Panc1 (cell line): ENCODE measurements around the gene MEGF8. TPM values are rescaled to one million over a fixed set of nuclear protein-coding genes. Genes with fewer than 3 reads are reported as not detected.

Experiments
- ATAC-seq: fragments of 200-7000 bp; cut with Tn5 transposase; 2 replicates; pipeline ENCODE4 v1.9.1; 2020; ENCODE audit warnings: mild to moderate bottlenecking, moderate library complexity
- BruUV-seq: library from RNA; stranded (reverse); fragments of 400-500 nt; replicated peaks from 2 replicates; lab custom pipeline; 2021; lab: Mats Ljungman, UMichigan
- CTCF ChIA-PET: fragments of 300-600 bp; sonication (Branson Sonifier 250); formaldehyde crosslinking; loops from one replicate; lab custom pipeline; 2022; ENCODE audit warnings: antibody characterized with exemption; lab: Charles Lee
- POLR2A ChIA-PET: fragments of 300-600 bp; sonication (Branson Sonifier 250); formaldehyde crosslinking; loops from one replicate; lab custom pipeline; 2022; ENCODE audit warnings: antibody characterized with exemption; lab: Charles Lee
- DNase-seq: peaks from one replicate; pipeline ENCODE4 v3.0.0-alpha.2; 2010; ENCODE audit warnings: low read depth, low spot score
- H3K27ac ChIP-seq: 2 replicates; pipeline ENCODE4 v1.5.1; 2011; ENCODE audit warnings: mild to moderate bottlenecking, low read length, inconsistent platforms
- H3K27me3 ChIP-seq: fragments of 200-500 bp; sonication (Bioruptor generic); 2 replicates; pipeline ENCODE4 v1.6.0; 2014; ENCODE audit warnings: low read length, inconsistent platforms; ENCODE audit not compliant: control insufficient read depth, insufficient read depth
- H3K36me3 ChIP-seq: fragments of 200-500 bp; sonication (Bioruptor generic); 2 replicates; pipeline ENCODE4 v1.5.1; 2014; ENCODE audit warnings: inconsistent platforms, mild to moderate bottlenecking, low read length, moderate library complexity; ENCODE audit not compliant: control insufficient read depth, insufficient read depth
- H3K4me1 ChIP-seq: 2 replicates; pipeline ENCODE4 v1.5.1; 2011; ENCODE audit warnings: inconsistent platforms, mild to moderate bottlenecking, low read length, moderate library complexity; ENCODE audit not compliant: control insufficient read depth, insufficient read depth
- H3K4me3 ChIP-seq, 2 experiments: 2 replicates each; pipeline ENCODE4 v1.5.1; 2011 to 2012; ENCODE audit warnings: low read depth in 2 of 2, low read length in 2 of 2, mild to moderate bottlenecking in 2 of 2, inconsistent platforms in 1 of 2, moderate library complexity in 1 of 2
- H3K9me3 ChIP-seq: fragments of 200-500 bp; sonication (Bioruptor generic); 2 replicates; pipeline ENCODE4 v1.5.1; 2014; ENCODE audit warnings: low read depth, mild to moderate bottlenecking, inconsistent platforms, low read length, moderate library complexity; ENCODE audit not compliant: control insufficient read depth, insufficient read depth
- POLR2AphosphoS5 ChIP-seq: IDR thresholded peaks from 2 replicates; pipeline ENCODE4 v1.6.1; 2012; ENCODE audit warnings: mild to moderate bottlenecking, low read depth, low read length, moderate library complexity
- SIN3A ChIP-seq: IDR thresholded peaks from 2 replicates; pipeline ENCODE4 v1.6.1; 2012; ENCODE audit warnings: low read depth, mild to moderate bottlenecking, low read length, moderate library complexity, borderline replicate concordance; ENCODE audit not compliant: insufficient read depth
- TCF7L2 ChIP-seq: IDR thresholded peaks from 2 replicates; pipeline ENCODE4 v1.6.1; 2011; ENCODE audit warnings: mild to moderate bottlenecking, low read depth, low read length, inconsistent platforms
- in situ Hi-C: cut with HindIII; loops from 2 replicates; pipeline ENCODE4 v1.10.0; 2016; ENCODE audit warnings: low sequenced_read_pairs, low pct_unique_long_range_greater_than_20kb
- intact Hi-C: fragments of 100-400 bp; cut with micrococcal nuclease; formaldehyde crosslinking; loops from one replicate; pipeline ENCODE4 v1.10.0; 2022; ENCODE audit not compliant: unreplicated experiment
- total RNA-seq: library from RNA; stranded (reverse); gene quantifications from one replicate; pipeline ENCODE4 v1.2.1, GENCODE V29; 2021; ENCODE audit not compliant: unreplicated experiment
- TF ChIP-seq, protein P1 (sequence below), 2 experiments: IDR thresholded peaks; 2 replicates each; pipeline ENCODE4 v1.6.1; 2011 to 2012; ENCODE audit warnings: low read depth in 2 of 2, control low read depth in 1 of 2, low read length in 1 of 2, mild to moderate bottlenecking in 1 of 2, moderate library complexity in 1 of 2; ENCODE audit not compliant: insufficient read depth in 1 of 2
- TF ChIP-seq, protein P2 (sequence below): fragments of 450-650 bp; IDR thresholded peaks from 2 replicates; pipeline ENCODE4 v1.5.1; 2017; ENCODE audit warnings: mild to moderate bottlenecking

Gene MEGF8
- total RNA-seq, 1 experiment from 2014 or later: 14.2 TPM

DNA sequence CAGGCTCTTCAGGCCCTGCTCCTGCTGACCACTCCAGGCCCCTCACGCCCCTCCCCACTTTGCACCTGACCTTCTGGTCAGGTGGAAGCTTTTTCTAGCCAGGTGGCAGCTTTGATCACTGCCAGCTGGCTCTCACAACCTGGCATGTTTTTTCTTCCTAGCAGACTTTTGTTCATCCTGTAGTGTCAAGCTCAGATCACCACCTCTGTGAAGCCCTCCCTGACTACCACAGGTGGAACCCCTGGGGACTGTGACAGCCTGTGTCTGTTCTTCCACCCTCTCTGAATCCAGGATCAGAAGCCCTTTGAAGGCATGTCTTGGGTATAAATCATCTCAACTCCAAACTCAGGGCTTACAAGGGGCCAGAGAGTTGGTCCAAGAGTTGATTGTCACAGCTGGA, 75.0 kb downstream of the MEGF8 start:
- H3K27ac ChIP-seq: no peak overlapping the region
- H3K9me3 ChIP-seq: no peaks in the 10 kb centered on the region
- intact Hi-C loops: no loop called here
- no peak for DNase-seq
- BruUV-seq: no TSS peak
- no peaks in the 10 kb centered on the region for H3K27me3 ChIP-seq
- H3K4me3 ChIP-seq: no peak overlapping the region
- POLR2A ChIA-PET: interaction anchor here (0.5 kb wide), 1 partner anchor 265 kb away, joined by 3 read pairs; no protein-coding TSS in a partner anchor
- H3K4me1 ChIP-seq: peaks cover 9% of the 10 kb centered on the region
- CTCF ChIA-PET: no interaction called here
- no peaks in the 10 kb centered on the region for H3K36me3 ChIP-seq
- ATAC-seq: no peak
- TF ChIP-seq, protein P1, sequence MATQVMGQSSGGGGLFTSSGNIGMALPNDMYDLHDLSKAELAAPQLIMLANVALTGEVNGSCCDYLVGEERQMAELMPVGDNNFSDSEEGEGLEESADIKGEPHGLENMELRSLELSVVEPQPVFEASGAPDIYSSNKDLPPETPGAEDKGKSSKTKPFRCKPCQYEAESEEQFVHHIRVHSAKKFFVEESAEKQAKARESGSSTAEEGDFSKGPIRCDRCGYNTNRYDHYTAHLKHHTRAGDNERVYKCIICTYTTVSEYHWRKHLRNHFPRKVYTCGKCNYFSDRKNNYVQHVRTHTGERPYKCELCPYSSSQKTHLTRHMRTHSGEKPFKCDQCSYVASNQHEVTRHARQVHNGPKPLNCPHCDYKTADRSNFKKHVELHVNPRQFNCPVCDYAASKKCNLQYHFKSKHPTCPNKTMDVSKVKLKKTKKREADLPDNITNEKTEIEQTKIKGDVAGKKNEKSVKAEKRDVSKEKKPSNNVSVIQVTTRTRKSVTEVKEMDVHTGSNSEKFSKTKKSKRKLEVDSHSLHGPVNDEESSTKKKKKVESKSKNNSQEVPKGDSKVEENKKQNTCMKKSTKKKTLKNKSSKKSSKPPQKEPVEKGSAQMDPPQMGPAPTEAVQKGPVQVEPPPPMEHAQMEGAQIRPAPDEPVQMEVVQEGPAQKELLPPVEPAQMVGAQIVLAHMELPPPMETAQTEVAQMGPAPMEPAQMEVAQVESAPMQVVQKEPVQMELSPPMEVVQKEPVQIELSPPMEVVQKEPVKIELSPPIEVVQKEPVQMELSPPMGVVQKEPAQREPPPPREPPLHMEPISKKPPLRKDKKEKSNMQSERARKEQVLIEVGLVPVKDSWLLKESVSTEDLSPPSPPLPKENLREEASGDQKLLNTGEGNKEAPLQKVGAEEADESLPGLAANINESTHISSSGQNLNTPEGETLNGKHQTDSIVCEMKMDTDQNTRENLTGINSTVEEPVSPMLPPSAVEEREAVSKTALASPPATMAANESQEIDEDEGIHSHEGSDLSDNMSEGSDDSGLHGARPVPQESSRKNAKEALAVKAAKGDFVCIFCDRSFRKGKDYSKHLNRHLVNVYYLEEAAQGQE (IDR thresholded peaks at IDR 0.05; ENCODE audit: insufficient read depth in 1 of 2, low read depth in 2 of 2, low read length in 1 of 2): no peak
- no peak for TF ChIP-seq SIN3A
- TF ChIP-seq, protein P2, sequence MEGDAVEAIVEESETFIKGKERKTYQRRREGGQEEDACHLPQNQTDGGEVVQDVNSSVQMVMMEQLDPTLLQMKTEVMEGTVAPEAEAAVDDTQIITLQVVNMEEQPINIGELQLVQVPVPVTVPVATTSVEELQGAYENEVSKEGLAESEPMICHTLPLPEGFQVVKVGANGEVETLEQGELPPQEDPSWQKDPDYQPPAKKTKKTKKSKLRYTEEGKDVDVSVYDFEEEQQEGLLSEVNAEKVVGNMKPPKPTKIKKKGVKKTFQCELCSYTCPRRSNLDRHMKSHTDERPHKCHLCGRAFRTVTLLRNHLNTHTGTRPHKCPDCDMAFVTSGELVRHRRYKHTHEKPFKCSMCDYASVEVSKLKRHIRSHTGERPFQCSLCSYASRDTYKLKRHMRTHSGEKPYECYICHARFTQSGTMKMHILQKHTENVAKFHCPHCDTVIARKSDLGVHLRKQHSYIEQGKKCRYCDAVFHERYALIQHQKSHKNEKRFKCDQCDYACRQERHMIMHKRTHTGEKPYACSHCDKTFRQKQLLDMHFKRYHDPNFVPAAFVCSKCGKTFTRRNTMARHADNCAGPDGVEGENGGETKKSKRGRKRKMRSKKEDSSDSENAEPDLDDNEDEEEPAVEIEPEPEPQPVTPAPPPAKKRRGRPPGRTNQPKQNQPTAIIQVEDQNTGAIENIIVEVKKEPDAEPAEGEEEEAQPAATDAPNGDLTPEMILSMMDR: no peak
- TF ChIP-seq POLR2AphosphoS5: no peak
- TF ChIP-seq TCF7L2: no peak
- in situ Hi-C loops: no loop called here

DNA sequence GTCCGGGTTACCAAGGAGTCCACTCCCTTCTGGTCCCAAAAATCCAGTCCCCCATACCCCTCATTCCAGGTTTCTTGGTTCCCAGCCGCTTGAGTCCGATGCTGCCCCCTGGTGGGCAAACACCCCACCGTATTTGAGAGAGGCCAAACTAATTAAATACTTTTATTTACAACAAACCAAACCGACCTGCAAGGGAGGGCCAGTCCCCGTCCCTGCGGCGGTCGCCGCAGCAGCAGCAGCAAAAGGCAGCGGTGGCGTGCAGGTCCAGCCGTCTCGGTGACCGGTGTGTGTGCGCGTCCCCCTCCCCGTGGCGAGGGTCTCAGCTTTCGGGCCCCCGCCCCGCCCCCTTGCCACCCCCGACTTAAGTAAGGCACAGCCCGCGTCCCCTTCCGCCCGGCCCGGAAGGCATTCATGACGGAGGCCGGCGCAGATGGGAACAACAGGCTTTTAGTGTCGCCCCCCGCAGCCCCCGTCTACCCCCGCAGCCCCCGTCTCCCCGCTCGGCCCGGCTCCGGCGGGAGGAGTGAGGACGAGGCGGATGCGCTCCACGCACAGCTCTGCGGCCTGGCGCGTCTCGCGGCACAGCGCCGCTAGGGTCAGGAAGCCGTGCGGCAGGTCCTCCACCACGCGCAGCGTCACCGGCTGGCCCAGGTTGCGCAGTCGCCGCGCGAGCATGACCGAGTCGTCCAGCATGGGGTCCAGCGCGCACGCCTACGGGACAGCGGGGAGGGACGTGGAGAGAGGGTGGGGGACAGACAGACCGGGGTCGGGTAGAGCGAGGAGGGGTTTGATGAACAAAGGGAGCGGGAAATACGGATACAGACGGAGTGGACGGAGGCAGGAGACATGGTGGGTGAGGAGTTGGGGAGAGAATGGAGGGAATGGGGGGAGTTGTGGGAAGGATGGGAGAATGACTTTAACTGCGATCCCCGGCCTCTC, 76.2 kb downstream of the MEGF8 start:
- intact Hi-C loops: no loop called here

More for the DNA sequence above, 76.2 kb downstream of the MEGF8 start:
- no TSS peak for BruUV-seq
- ChIA-PET CTCF (interaction anchor here (0.6 kb wide), 2 partner anchors 268 to 1189 kb away, joined by 3 to 4 read pairs; no protein-coding TSS in a partner anchor), POLR2A (no interaction called here)
- in situ Hi-C loops: no loop called here
- no peak for DNase-seq
- peaks cover 3% of the 10 kb centered on the region for H3K4me1 ChIP-seq
- H3K4me3 ChIP-seq: peak overlapping the region; percentile 34 to 48
- peak overlapping the region; percentile 48; the same call in 1 of the 2 replicates for H3K27ac ChIP-seq
- no peak for TF ChIP-seq POLR2AphosphoS5
- TF ChIP-seq, protein P2: peak; percentile 85
- no peaks in the 10 kb centered on the region for H3K36me3 ChIP-seq
- H3K27me3 ChIP-seq: no peaks in the 10 kb centered on the region
- ATAC-seq: peak; percentile 75
- H3K9me3 ChIP-seq: no peaks in the 10 kb centered on the region
